ENCODE measurements around the gene HLA-A.
A peak's percentile ranks its signal among the peaks of the same experiment; 100 is the strongest.

HLA-A gene

DNA sequence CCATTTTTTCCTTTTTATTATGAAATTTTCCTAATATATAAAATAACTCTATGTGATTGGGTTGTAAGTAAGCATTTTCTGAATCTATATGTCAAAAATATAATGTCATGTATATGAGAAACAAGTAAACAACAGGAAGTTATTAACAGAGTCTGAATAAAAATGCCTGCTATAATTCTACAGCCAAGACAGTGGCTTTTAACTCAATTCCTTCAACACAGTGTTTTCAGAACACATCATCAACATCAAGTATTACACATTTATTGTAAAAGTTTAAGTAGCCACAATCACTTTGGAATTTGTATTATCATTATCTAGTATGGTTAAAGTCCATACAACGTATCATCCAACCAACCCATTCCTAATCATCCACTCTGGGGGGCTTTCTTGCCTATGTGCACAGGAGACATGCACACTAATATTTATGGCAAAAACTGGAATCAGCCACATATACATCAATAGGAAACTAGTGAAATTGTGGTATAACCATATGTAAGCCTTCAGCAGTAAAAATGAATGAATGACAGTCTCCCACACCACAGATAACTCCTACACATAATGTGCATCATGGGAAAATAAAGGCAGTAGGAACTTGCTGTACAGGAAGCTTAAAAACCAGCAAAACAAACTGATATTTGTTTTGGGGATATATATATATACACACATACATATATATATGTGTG lies 6.9 kb upstream of the HLA-A start:
- DNase-seq = no peak

DNA sequence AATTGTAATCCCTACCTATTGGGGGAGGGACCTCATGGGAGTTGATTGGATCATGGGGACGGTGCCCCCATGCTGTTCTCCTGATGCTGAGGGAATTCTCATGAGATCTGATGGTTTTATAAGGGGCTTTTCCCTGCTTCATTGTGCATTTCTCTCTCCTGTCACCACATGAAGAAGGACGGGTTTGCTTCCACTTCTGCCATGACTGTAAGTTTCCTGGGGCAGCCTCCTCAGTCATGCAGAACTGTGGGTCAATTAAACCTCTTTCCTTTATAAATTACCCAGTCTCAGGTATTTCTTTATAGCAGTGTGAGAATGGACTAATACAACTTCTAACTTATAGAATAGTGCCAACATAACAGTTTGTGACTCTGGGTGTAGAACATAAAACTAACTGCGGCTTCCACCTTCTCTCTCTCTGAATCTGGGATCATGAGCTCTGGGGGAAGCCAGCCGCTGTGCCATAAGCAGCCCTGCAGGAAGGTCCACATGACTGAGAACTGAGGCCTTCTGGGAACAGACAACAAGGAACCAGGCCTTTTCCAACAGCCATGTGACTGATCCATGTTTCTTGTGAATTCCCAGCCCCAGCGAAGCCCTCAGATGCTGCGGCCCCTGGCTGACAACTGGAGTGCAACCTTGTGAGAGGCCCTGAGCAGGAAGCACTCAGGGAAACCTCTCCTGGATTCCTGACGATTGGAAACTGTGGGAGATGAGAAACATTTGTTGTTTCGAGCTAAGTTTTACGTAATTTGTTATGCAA lies 3.4 kb upstream of the HLA-A start:
- DNase-seq = no peak

DNA sequence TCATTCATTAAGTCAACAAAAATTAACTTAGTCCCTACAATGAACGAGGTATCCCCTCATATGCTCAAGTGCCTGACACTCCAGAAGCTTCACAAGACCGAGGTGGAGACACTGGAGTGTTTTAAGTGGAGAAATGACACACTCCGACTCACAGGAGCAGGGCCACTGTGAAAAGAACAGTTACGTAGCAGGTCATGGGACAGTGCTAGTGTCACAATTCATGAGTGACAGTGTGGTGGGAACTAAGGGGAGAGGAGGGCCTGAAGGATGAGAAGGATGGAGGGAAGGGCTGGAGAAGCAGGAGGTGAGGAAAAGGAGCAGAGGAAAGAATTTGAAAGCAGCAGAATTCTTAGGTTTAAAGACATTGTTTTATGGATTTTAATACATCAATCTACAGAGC lies 1.3 kb upstream of the HLA-A start:
- no peak for DNase-seq

DNA sequence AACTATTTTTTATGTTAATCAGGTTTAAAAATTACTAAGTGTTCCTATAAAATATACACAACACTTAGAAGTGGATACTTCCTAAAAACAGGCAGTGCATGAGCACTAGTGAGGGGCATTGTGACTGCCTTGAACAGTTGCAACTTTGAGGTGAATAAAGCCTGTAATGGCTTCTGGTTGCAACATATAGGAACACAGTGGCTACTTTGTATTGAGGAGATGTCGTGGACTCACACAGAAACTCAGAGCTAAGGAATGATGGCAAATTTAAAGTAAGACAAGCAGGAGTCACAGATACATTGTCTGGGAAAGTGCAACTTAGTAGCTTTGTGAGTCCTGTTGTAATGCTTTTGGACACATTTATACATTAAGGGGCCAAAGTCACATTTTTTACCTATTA lies 861 bp upstream of the HLA-A start:
- DNase-seq = peak; percentile 13

DNA sequence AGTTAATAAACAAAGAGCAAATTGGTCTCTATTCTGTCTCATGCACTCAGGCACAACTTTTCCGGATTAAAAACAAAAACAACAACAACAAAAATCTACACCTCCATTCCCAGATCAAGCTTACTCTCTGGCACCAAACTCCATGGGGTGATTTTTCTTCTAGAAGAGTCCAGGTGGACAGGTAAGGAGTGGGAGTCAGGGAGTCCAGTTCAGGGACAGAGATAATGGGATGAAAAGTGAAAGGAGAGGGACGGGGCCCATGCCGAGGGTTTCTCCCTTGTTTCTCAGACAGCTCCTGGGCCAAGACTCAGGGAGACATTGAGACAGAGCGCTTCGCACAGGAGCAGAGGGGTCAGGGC lies 437 bp upstream of the HLA-A start:
- DNase-seq = no peak

DNA sequence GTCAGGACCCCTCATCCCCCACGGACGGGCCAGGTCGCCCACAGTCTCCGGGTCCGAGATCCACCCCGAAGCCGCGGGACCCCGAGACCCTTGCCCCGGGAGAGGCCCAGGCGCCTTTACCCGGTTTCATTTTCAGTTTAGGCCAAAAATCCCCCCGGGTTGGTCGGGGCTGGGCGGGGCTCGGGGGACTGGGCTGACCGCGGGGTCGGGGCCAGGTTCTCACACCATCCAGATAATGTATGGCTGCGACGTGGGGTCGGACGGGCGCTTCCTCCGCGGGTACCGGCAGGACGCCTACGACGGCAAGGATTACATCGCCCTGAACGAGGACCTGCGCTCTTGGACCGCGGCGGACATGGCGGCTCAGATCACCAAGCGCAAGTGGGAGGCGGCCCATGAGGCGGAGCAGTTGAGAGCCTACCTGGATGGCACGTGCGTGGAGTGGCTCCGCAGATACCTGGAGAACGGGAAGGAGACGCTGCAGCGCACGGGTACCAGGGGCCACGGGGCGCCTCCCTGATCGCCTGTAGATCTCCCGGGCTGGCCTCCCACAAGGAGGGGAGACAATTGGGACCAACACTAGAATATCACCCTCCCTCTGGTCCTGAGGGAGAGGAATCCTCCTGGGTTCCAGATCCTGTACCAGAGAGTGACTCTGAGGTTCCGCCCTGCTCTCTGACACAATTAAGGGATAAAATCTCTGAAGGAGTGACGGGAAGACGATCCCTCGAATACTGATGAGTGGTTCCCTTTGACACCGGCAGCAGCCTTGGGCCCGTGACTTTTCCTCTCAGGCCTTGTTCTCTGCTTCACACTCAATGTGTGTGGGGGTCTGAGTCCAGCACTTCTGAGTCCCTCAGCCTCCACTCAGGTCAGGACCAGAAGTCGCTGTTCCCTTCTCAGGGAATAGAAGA lies 978 bp downstream of the HLA-A start:
- DNase-seq = no peak

DNA sequence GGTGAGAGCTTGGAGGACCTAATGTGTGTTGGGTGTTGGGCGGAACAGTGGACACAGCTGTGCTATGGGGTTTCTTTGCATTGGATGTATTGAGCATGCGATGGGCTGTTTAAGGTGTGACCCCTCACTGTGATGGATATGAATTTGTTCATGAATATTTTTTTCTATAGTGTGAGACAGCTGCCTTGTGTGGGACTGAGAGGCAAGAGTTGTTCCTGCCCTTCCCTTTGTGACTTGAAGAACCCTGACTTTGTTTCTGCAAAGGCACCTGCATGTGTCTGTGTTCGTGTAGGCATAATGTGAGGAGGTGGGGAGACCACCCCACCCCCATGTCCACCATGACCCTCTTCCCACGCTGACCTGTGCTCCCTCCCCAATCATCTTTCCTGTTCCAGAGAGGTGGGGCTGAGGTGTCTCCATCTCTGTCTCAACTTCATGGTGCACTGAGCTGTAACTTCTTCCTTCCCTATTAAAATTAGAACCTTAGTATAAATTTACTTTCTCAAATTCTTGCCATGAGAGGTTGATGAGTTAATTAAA lies 3.0 kb downstream of the HLA-A start:
- DNase-seq = no peak

DNA sequence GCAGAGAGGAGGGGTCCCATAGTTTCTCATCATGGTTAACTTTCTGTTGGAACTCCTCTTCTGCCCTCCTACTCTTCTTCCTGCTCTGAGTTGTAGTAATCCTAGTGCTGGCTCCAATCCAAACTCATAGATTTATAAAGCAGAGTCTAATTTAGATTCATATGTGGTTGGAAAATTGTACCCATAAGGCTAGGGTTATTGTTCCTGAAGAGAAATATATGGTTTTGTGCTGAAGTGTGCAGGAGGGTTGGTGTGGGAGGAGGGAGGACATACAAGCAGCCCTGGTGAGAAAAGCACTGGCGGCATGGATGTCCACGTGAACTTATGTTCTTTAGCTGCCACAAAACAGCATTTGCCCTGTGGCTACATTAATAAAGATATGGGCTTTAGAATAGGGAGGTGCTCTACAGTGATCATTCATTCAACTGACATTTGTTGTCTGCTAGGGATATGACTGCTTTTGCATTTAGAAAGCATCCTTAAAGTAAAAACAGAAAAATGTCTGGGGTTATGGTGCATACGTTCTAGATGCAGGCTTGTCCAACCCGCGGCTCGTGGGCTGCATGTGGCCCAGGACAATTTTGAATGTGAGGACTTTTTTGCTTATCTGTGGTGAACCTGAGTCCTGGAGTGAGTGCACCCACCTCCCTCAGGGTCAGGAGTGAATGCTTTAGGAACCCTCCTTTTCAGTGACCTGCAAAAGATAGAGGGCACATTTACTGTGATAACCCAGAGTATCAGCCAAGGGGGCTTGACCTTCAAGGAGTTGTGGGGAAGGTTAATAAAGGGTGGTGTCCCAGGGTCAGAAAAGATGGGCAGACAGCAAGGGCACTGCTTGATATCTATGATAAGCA lies 4.1 kb downstream of the HLA-A start:
- no peak for DNase-seq

DNA sequence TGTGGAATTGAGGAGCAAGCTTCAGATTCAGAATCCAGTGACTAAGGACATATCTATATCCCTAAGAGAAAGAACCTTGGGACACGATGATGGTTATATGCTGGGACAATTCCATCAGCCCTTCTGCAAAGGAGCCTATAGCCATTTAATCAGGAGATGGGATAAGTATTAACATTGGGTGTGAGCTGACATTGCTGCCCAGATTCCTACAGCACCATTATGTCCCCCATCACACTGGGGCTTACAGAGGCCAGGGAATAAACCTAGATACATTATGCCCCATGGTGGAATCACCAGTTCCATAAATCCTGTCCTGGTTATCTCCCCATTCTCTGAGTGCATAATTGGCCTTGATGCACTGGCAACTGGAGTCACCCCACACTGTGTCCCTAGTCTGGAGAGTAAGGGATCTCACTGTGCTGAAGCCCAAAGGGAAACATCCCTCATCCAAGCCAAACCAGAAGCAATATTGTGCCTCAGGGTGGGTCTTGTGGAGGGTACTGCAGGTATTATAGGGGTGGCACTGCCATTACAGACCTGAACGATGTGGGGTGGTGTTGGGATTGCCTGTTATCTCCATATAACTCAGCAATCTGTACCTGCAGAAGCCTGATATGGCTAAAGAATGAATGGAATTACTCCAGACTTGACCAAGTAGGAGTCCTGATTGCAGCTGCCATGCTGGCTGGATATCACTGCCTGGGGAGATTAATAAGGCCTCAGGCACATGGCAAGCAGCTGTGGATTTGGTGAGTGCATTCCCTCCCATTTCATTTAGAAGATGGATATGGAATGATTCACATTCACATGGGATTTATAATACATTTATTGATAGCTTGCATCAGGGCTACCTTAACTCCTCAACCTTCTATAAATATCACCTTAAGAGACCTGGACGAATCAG lies 5.0 kb downstream of the HLA-A start:
- DNase-seq = no peak

DNA sequence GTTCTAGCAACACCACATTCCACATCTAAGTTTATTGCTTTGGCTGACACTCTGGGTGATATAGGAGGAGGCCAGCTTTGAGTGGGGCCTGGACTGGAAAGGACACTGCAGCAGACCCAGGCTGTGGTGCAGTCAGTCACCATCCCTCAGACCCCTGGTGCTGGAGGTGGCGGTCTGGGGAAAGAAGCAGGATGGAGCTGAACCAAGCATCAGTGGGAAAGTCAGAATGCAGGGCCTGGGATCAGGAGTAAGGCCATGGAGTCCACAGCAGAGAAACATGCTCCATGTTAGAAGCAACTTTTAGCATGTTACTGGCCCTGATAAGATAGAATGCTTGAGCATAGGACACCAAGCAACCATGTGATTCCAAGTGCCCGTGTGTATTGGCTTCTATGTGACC lies 5.9 kb downstream of the HLA-A start:
- no peak for DNase-seq

DNA sequence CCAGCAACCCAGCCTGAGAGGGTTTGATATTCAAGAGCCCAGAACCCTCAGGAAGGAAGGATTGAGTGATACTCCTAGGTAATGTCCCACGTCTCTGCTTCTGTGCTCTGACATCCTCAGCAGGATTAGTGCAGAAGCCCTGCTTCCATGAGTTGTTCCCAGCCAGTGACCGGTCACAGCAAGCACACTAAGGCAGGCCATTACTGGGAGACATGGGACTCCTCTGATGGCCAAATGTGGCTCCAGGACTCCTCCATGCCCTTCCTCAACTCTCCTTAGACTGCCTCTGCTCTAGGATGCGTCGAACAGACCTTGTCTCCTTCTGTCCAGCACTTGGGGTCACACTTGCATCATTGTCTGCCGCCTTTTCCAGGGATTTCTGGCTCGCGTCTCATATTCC lies 7.6 kb downstream of the HLA-A start:
- no peak for DNase-seq

DNA sequence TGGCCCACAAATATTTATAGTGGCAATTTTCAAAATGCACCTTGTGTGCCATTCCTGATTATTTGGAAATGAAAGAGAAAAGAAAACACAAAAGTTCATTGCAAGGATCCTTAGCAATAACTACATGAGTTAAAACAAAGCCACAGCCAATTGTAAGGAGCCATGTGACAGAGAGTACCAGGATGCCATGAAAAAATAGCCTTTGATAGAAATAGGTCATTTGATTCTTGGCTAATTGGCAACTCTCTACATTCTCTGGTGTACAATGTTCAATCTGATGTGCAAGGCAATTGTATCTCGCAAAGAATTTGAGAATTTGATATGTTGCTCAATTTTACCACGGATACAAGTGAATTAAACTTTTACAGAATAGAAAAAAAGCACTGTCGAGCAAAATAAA lies 9.6 kb downstream of the HLA-A start:
- no peak for DNase-seq

DNA sequence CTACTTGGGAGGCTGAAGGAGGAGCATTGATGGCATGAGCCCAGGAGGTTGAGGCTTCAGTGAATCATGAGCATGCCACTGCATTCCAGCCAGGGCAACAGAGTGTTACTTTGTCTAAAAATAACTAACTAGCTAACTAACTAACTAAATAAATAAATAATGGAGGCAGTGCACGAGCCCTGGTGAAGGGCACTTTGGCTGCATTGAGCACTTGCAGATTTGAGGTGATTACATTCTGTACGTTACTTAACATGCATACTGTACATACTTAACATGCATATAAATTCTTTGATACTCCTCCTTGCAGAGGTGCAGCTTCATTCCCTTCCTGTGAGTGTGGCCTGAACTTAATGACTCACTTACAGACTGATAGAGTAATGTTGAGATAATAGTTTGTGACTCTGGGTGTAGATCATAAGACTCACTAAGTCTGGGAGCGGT lies 10.7 kb downstream of the HLA-A start:
- DNase-seq = peak; percentile 34

DNA sequence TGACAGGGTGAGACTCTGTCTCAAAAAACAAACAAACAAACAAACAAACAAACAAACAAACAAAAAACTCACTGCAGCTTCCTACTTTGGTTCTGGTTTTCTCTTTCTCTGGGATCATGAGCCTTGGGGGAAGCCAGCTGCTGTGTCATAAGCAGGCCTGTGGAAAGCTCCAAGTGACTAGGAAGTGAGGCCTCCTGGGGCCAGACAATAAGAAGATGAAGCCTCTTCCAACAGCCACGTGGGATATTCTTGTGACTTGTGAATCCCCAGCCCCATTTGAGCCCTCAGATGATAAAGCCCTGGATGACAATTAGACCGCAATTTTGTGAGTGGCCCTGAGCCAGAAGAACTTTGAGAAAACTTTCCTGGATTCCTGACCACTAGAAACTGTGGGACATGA lies 11.4 kb downstream of the HLA-A start:
- DNase-seq = no peak

DNA sequence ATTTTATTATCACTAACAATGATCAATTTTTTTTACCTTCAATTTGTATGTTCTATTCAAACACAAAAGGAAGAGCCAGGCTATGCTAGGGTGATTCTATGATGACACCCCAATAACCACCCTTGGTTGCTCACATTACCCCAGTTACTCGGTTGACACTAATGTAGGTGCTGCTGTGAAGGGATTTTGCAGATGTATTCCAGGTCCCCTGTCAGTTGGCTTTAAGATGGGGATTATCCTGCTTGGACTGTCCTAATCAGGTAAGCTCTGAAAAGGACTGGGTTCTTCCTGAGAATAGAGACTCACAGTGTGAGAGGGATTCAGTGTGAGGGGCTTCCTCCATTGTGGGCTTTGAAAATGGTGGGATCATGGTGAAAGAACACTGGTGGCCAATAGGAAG lies 11.9 kb downstream of the HLA-A start:
- DNase-seq = no peak

DNA sequence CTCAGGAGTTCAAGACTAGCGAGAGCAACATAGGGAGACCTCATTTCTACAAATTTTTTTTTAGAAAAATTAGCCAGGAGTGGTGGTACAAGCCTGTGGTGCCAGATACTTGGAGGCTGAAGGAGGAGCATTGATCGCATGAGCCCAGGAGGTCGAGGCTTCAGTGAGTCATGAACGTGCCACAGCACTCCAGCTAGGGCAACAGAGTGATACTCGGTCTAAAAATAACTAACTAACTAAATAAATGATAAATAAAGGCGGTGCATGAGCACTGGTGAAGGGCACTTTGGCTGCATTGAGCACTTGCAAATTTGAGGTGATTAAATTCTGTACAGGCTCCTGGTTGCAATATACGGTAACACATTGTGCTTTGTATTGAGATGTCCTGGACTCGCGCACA lies 13.5 kb downstream of the HLA-A start:
- no peak for DNase-seq

DNA sequence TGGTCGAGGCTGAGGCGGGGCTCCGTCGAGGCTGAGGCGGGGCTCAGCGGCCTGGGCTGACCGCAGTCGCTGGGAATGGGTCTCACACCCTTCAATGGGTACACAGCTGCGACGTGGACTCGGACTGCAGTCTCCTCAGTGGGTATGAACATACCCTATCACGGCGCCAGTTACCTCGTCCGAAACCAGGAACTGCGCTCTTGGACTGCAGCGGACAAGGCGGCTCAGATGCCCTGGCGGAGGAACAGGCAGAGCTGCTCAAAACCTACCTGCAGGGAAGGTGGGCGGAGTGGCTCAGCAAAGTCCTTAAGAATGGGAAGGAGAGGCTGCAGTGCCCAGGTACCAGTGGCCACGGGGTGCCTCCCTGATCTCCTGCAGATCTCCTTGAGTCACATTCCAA lies 14.2 kb downstream of the HLA-A start:
- DNase-seq = no peak

DNA sequence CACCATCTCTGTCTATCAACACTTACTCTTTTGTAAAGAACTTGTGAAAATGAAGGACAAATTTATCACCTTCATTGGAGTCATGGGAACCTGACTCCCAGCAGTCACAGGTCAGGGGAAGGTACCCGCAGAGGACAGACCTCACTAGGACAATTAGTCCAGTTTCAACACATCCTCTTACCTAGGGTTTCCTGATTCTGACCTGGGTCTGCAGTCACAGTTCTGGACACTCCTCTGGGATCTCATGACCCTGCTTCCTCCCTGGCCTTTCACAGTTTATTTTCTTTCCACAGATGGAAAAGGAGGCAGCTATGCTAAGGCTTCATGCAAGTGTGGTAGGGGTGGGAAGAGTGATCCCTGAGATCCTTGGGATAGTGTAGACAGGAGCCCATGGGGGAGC lies 15.7 kb downstream of the HLA-A start:
- DNase-seq = no peak

DNA sequence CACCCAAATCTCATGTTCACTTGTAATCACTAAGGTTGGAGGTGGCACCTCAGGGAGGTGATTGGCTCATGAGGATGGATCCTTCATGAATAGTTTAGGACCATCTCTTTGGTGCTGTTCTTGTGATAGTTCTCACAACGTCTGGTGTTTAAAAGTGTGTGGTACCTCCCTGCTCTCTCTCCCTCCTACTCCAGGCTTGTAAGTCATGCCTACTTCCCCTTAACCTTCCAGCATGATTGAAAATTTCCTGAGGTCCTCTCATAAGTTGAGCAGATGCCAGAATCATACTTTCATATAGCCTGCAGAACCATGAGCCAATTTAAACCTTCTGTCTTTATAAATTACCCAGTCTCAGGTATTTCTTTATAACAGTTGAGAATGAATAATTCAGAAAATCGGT lies 16.6 kb downstream of the HLA-A start:
- DNase-seq = no peak

DNA sequence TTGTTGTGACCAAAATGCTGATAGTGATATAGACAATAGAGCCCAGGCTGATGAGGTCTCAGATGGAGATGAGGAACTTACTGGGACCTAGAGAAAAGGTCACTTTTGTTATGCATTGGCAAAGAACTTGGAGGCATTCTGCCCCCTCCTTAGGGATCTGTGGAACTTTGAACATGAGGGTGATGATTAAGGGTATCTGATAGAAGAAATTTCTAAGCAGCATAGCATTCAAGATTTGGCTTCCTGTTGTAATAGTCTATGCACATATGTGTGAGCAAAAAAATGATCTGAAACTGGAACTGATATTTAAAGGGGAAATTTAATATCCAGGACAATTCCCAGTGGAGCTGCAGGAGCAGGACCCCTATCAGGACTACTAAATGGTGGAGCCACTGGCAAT lies 17.1 kb downstream of the HLA-A start:
- no peak for DNase-seq

DNA sequence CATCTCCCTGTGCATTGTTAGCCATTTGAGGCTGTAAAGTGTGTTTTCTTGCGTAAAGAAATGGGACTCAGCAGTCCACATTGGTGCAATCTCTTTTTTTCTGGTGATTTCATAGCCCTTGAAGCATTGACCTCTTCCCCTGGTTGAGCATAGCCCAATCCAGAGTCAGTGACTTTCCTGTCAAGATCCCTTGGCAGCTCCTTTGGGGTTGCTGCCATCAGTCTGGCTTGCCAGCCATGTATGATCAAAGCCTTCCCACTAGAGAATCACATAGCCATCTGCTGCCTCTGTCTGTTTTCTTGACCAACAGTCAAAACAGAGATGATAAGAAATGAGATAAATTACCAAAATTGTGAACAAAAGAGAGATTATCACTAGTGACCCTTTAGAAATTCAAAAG lies 19.6 kb downstream of the HLA-A start:
- DNase-seq = no peak
